OCI-LY7 (cell line): ENCODE results near the gene ZC3H15. TPM values are rescaled to one million over a fixed set of nuclear protein-coding genes. Genes with fewer than 3 reads are reported as not detected.

Experiments
- BruUV-seq: library from RNA; stranded (reverse); fragments of 400-500 nt; replicated peaks from 2 replicates; lab custom pipeline; 2021; lab: Mats Ljungman, UMichigan
- CTCF ChIA-PET: fragments of 300-600 bp; sonication (Branson Sonifier 250); formaldehyde crosslinking; loops from one replicate; lab custom pipeline; 2022; ENCODE audit warnings: antibody characterized with exemption; ENCODE audit not compliant: unreplicated experiment; lab: Charles Lee
- POLR2A ChIA-PET: fragments of 300-600 bp; sonication (Branson Sonifier 250); formaldehyde crosslinking; loops from one replicate; lab custom pipeline; 2022; ENCODE audit warnings: antibody characterized with exemption; lab: Charles Lee
- DNase-seq: peaks from one replicate; pipeline ENCODE4 v3.0.0-alpha.2; 2015; ENCODE audit warnings: low spot score
- H2AFZ ChIP-seq: fragments of 200-600 bp; sonication (generic), shearing (Covaris generic); 2 replicates; pipeline ENCODE4 v1.6.1; 2014; ENCODE audit warnings: mild to moderate bottlenecking, antibody characterized with exemption, low read length, moderate library complexity
- H3K27ac ChIP-seq: fragments of 200-600 bp; sonication (generic); 2 replicates; pipeline ENCODE4 v1.5.1; 2014; ENCODE audit warnings: mixed run types, low read depth, mild to moderate bottlenecking, moderate library complexity, low read length, inconsistent platforms; ENCODE audit not compliant: poor library complexity, severe bottlenecking
- H3K36me3 ChIP-seq: fragments of 200-600 bp; sonication (generic); 2 replicates; pipeline ENCODE4 v1.6.1; 2014; ENCODE audit warnings: mild to moderate bottlenecking, antibody characterized with exemption, low read length, moderate library complexity, mixed read lengths; ENCODE audit not compliant: insufficient read depth
- H3K4me1 ChIP-seq: fragments of 200-600 bp; sonication (generic); 2 replicates; pipeline ENCODE4 v1.5.1; 2014; ENCODE audit warnings: mild to moderate bottlenecking, low read length; ENCODE audit not compliant: insufficient read depth, poor library complexity, severe bottlenecking
- H3K4me2 ChIP-seq: fragments of 200-600 bp; sonication (generic); 2 replicates; pipeline ENCODE4 v1.6.1; 2014; ENCODE audit warnings: mild to moderate bottlenecking, low read length
- H3K4me3 ChIP-seq: fragments of 200-600 bp; sonication (generic); 2 replicates; pipeline ENCODE4 v1.5.1; 2014; ENCODE audit warnings: mild to moderate bottlenecking, low read depth, low read length; ENCODE audit not compliant: poor library complexity, severe bottlenecking
- H3K79me2 ChIP-seq: fragments of 200-600 bp; sonication (generic); 2 replicates; pipeline ENCODE4 v1.6.1; 2016; ENCODE audit warnings: low read depth, mild to moderate bottlenecking, low read length, moderate library complexity, mixed read lengths; ENCODE audit not compliant: insufficient read depth
- H3K9me2 ChIP-seq: fragments of 200-600 bp; sonication (generic); 2 replicates; pipeline ENCODE4 v1.6.1; 2016; ENCODE audit warnings: mild to moderate bottlenecking, low read length, mixed read lengths; ENCODE audit not compliant: insufficient read depth
- H3K9me3 ChIP-seq: fragments of 200-600 bp; sonication (generic); 2 replicates; pipeline ENCODE4 v1.6.1; 2014; ENCODE audit warnings: mild to moderate bottlenecking, mixed run types, low read length, mixed read lengths
- H4K20me1 ChIP-seq: fragments of 200-600 bp; sonication (generic); 2 replicates; pipeline ENCODE4 v1.6.1; 2014; ENCODE audit warnings: mild to moderate bottlenecking, antibody characterized with exemption, low read length, moderate library complexity, mixed read lengths; ENCODE audit not compliant: insufficient read depth
- CTCF ChIP-seq: fragments of 200-600 bp; sonication (generic); conservative IDR thresholded peaks from 2 replicates; pipeline ENCODE4 v1.5.1; 2014; ENCODE audit warnings: mild to moderate bottlenecking, antibody characterized with exemption, low read length, moderate library complexity, mixed read lengths
- EZH2phosphoT487 ChIP-seq: fragments of 200-600 bp; sonication (generic); IDR thresholded peaks from 2 replicates; pipeline ENCODE4 v1.6.1; 2018; ENCODE audit warnings: low read depth, borderline replicate concordance, mild to moderate bottlenecking, mixed run types, antibody characterized with exemption, low read length, moderate library complexity, mixed read lengths
- intact Hi-C: fragments of 100-400 bp; cut with micrococcal nuclease; formaldehyde crosslinking; loops from one replicate; pipeline ENCODE4 v1.10.0; 2022; ENCODE audit not compliant: unreplicated experiment
- total RNA-seq, 2 experiments: library from RNA; depleted of rRNA in 1 of 2; stranded (reverse); fragments of >200 nt in 1 of 2; shearing (Covaris generic) in 1 of 2; gene quantifications; 2 replicates each; pipeline ENCODE4 v1.2.3, GENCODE V29; 2014 to 2022

The ZC3H15 gene
- total RNA-seq, 2 experiments from 2014 or later, result 47.7 to 74.0 TPM

- Histone ChIP-seq H3K27ac (no peak overlapping the region), H3K4me3 (no peak overlapping the region), H3K9me2 (no peaks in the 10 kb centered on the region), H3K4me2 (no peak overlapping the region), H4K20me1 (no peaks in the 10 kb centered on the region), H3K4me1 (no peaks in the 10 kb centered on the region), H3K9me3 (no peaks in the 10 kb centered on the region), H2AFZ (no peak overlapping the region), H3K36me3 (0 out of 2 replicates have a peak, but pooled peaks cover 4% of the 10 kb centered on the region), H3K79me2 (no peaks in the 10 kb centered on the region)
- POLR2A ChIA-PET, result interaction anchor here (0.6 to 1.3 kb wide), 5 partner anchors 10 to 675 kb away, joined by 3 to 6 read pairs (median 3); no protein-coding TSS in a partner anchor
- CTCF ChIA-PET, result no interaction called here
- intact Hi-C loops, result no loop called here
- BruUV-seq, result no TSS peak
- TF ChIP-seq EZH2phosphoT487, result no peak
- no peak for TF ChIP-seq CTCF
- no peak for DNase-seq
These were observed 28.2 kb upstream of the ZC3H15 start for GRCh38 chr2:186457908-186458307.

GRCh38 chr2:186459009-186459408 is 27.1 kb upstream of the ZC3H15 start:
- BruUV-seq, result no TSS peak
- no peak overlapping the region for H3K27ac ChIP-seq
- intact Hi-C loops, result no loop called here

More at GRCh38 chr2:186459009-186459408, 27.1 kb upstream of the ZC3H15 start:
- H3K4me2 ChIP-seq, result no peak overlapping the region
- H3K4me3 ChIP-seq, result no peak overlapping the region
- DNase-seq, result peak; percentile 29
- H3K9me2 ChIP-seq, result no peaks in the 10 kb centered on the region
- ChIA-PET CTCF (no interaction called here), POLR2A (no interaction called here)
- H2AFZ ChIP-seq, result no peak overlapping the region
- TF ChIP-seq CTCF, result peak; percentile 67
- TF ChIP-seq EZH2phosphoT487, result no peak
- no peaks in the 10 kb centered on the region for H3K9me3 ChIP-seq
- no peaks in the 10 kb centered on the region for H3K4me1 ChIP-seq
- H3K36me3 ChIP-seq, result 0 out of 2 replicates have a peak, but pooled peaks cover 4% of the 10 kb centered on the region
- no peaks in the 10 kb centered on the region for H4K20me1 ChIP-seq
- no peaks in the 10 kb centered on the region for H3K79me2 ChIP-seq
